Smooth muscle cell (in vitro differentiated cells): ENCODE results near the gene PMS1. TPM values are rescaled to one million over a fixed set of nuclear protein-coding genes. Genes with fewer than 3 reads are reported as not detected.

Experiments used
- DNase-seq: peaks from one replicate; lab custom pipeline; 2025; ENCODE audit not compliant: unreplicated experiment; lab: John Stamatoyannopoulos, UW
- H2AFZ ChIP-seq: fragments of 200-600 bp; sonication (generic); 2 replicates; pipeline ENCODE4 v1.6.0; 2016; ENCODE audit warnings: antibody characterized with exemption, low read depth, mild to moderate bottlenecking
- H3F3A ChIP-seq: fragments of 200-600 bp; sonication (generic); 2 replicates; pipeline ENCODE4 v1.6.0; 2017; ENCODE audit warnings: antibody characterized with exemption, low read depth
- H3K27ac ChIP-seq: fragments of 200-600 bp; sonication (generic); 2 replicates; pipeline ENCODE4 v1.5.1; 2016; ENCODE audit warnings: low read depth, mild to moderate bottlenecking
- H3K27me3 ChIP-seq: fragments of 200-600 bp; sonication (generic); 2 replicates; pipeline ENCODE4 v1.6.1; 2016; ENCODE audit warnings: low read depth, mild to moderate bottlenecking
- H3K36me3 ChIP-seq: fragments of 200-600 bp; sonication (generic); 2 replicates; pipeline ENCODE4 v1.5.1; 2016; ENCODE audit warnings: low read depth
- H3K4me1 ChIP-seq: fragments of 200-600 bp; sonication (generic); 2 replicates; pipeline ENCODE4 v1.5.1; 2016; ENCODE audit warnings: low read depth
- H3K4me2 ChIP-seq: fragments of 200-600 bp; sonication (generic); 2 replicates; pipeline ENCODE4 v1.6.0; 2016; ENCODE audit warnings: mild to moderate bottlenecking
- H3K4me3 ChIP-seq: fragments of 200-600 bp; sonication (generic); 2 replicates; pipeline ENCODE4 v1.5.1; 2016; ENCODE audit warnings: mild to moderate bottlenecking
- H3K79me2 ChIP-seq: fragments of 200-600 bp; sonication (generic); 2 replicates; pipeline ENCODE4 v1.6.0; 2016; ENCODE audit warnings: low read depth, mild to moderate bottlenecking
- H3K9ac ChIP-seq: fragments of 200-600 bp; sonication (generic); 2 replicates; pipeline ENCODE4 v1.6.0; 2016; ENCODE audit warnings: low read depth
- H3K9me3 ChIP-seq: fragments of 200-600 bp; sonication (generic); replicated peaks from 2 replicates; pipeline ENCODE4 v1.5.1; 2016; ENCODE audit warnings: low read depth
- H4K20me1 ChIP-seq: fragments of 200-600 bp; sonication (generic); 2 replicates; pipeline ENCODE4 v1.6.0; 2016; ENCODE audit warnings: low read depth
- CTCF ChIP-seq: fragments of 200-600 bp; sonication (generic); IDR thresholded peaks from 2 replicates; pipeline ENCODE4 v1.5.1; 2017; ENCODE audit warnings: borderline replicate concordance, mild to moderate bottlenecking, antibody characterized with exemption; ENCODE audit not compliant: insufficient read depth, poor library complexity, severe bottlenecking
- WGBS: methylation state at CpG from one replicate; pipeline ENCODE4 v1.1.7; 2016; ENCODE audit warnings: low lambda C conversion rate; 5-methylcytosine and 5-hydroxymethylcytosine counted together
- polyA plus RNA-seq: library from polyadenylated mRNA; unstranded; fragments of >200 nt; fragmentation: Nextera tagmentation; extraction: Ambion mirVana; gene quantifications from 2 replicates; pipeline ENCODE4 v1.2.1, GENCODE V29; 2016
- total RNA-seq: library from RNA; depleted of rRNA; stranded (reverse); fragments of >200 nt; gene quantifications from 2 replicates; pipeline ENCODE4 v1.2.3, GENCODE V29; 2014

PMS1 gene
- total and polyA plus RNA-seq, 2 experiments from 2014 or later: 12.4 to 21.9 TPM

GRCh38 chr2:189835855-189836558, 51.8 kb downstream of the PMS1 start:
- TF ChIP-seq CTCF: no peak
- no peaks in the 10 kb centered on the region for H3K27me3 ChIP-seq
- no peak overlapping the region for H3K4me2 ChIP-seq
- peaks cover 2% of the 10 kb centered on the region for H3K36me3 ChIP-seq
- H3K9me3 ChIP-seq: no peaks in the 10 kb centered on the region
- no peak overlapping the region for H2AFZ ChIP-seq
- DNase-seq: no peak
- H4K20me1 ChIP-seq: no peaks in the 10 kb centered on the region
- 96% methylated on average over 4 of the region's 4 CpGs for WGBS
- no peaks in the 10 kb centered on the region for H3F3A ChIP-seq
- H3K27ac ChIP-seq: no peak overlapping the region
- no peak overlapping the region for H3K4me3 ChIP-seq
- H3K9ac ChIP-seq: no peak overlapping the region
- no peaks in the 10 kb centered on the region for H3K79me2 ChIP-seq
- no peaks in the 10 kb centered on the region for H3K4me1 ChIP-seq

DNA sequence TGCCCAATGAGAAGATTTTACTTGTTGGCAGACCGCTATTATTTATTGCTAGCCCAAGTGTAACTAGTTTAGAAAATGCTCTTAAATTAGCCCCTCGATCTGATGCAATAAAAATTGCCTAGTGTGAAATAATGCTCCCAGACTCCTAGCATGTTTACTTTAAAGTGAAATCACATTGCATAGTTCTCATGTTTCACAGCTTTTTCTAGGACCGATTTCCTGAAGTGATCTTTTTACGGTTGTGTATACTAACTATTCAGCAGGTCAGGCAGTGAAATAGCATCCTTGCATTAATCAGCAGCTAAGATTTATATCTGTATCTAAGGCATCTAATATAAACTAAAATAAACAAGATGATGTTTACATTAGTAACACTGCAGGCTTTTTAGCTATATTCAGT, 52.4 kb downstream of the PMS1 start:
- Histone ChIP-seq H3K27ac (no peak overlapping the region), H3K4me3 (no peak overlapping the region), H3F3A (no peaks in the 10 kb centered on the region), H3K4me1 (no peaks in the 10 kb centered on the region), H3K27me3 (no peaks in the 10 kb centered on the region), H3K9ac (no peak overlapping the region), H3K4me2 (no peak overlapping the region), H2AFZ (no peak overlapping the region), H3K9me3 (no peaks in the 10 kb centered on the region), H3K79me2 (no peaks in the 10 kb centered on the region), H3K36me3 (peaks cover 5% of the 10 kb centered on the region), H4K20me1 (no peaks in the 10 kb centered on the region)
- no peak for TF ChIP-seq CTCF
- no peak for DNase-seq
- WGBS: 56% methylated on average over 4 of the region's 4 CpGs

GRCh38 chr2:189837326-189837725, 53.1 kb downstream of the PMS1 start:
- H3K9ac ChIP-seq: no peak overlapping the region
- H3K4me2 ChIP-seq: no peak overlapping the region
- H4K20me1 ChIP-seq: no peaks in the 10 kb centered on the region
- no peaks in the 10 kb centered on the region for H3F3A ChIP-seq
- H3K27me3 ChIP-seq: no peaks in the 10 kb centered on the region
- 93% methylated on average over 2 of the region's 2 CpGs for WGBS
- H3K27ac ChIP-seq: no peak overlapping the region
- no peaks in the 10 kb centered on the region for H3K79me2 ChIP-seq
- no peak overlapping the region for H2AFZ ChIP-seq
- DNase-seq: no peak
- H3K36me3 ChIP-seq: peaks cover 5% of the 10 kb centered on the region
- no peaks in the 10 kb centered on the region for H3K9me3 ChIP-seq
- H3K4me1 ChIP-seq: no peaks in the 10 kb centered on the region
- no peak for TF ChIP-seq CTCF
- H3K4me3 ChIP-seq: no peak overlapping the region

DNA sequence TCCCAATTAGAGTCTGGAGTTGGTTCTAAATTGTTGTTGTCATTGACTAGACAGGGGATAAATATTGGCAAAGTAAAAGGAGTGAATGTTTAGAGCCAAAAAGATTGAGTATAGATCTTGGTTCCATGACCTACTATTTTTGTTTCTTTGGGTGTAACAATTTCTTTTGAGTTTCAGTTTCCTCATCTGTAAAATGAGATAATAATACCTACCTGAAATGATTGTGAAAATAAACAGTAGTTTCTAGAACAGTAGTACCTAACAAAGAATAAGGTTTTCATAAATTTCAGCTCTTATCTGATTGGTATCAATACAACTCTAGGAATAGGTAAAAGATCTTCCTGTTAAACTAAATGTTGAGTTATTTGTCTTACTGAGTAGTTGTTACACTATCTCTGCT, 56.8 kb downstream of the PMS1 start:
- Histone ChIP-seq H3K27me3 (no peaks in the 10 kb centered on the region), H3F3A (no peaks in the 10 kb centered on the region), H3K4me3 (no peak overlapping the region), H3K36me3 (peaks cover 5% of the 10 kb centered on the region), H3K9me3 (no peaks in the 10 kb centered on the region), H3K79me2 (no peaks in the 10 kb centered on the region), H3K27ac (no peak overlapping the region), H3K4me2 (no peak overlapping the region), H4K20me1 (no peaks in the 10 kb centered on the region), H3K9ac (no peak overlapping the region), H3K4me1 (no peaks in the 10 kb centered on the region), H2AFZ (no peak overlapping the region)
- DNase-seq: no peak
- TF ChIP-seq CTCF: no peak
